ENCODE results near the gene PPIAL4G. TPM values are rescaled to one million over a fixed set of nuclear protein-coding genes. Genes with fewer than 3 reads are reported as not detected.

PPIAL4G gene
- not detected in 2 replicates for total RNA-seq

GRCh38 chr1:148483029-148483428, at the start of gene PPIAL4G:
PPIAL4G (minus strand) TSS chr1:148483302; CDS start chr1:148483252, 50 bp downstream.

Other genes starting within 250 kb of the PPIAL4G start
- 8.8 and 9.4 TPM in 2 replicates for gene NBPF14, start 112.7 kb upstream of the PPIAL4G start, total RNA-seq

Measured in airway epithelial cell (primary cell).